T-cell (primary cell): ENCODE results near the gene ABTB2. TPM values are rescaled to one million over a fixed set of nuclear protein-coding genes. Genes with fewer than 3 reads are reported as not detected.

Experiments used
- ATAC-seq, 4 experiments: fragments of 200-7000 bp in 3 of 4; fragments of 150-1000 bp in 1 of 4; cut with Tn5 transposase; replicated peaks in 1 of 4; 1 replicate in 3 of 4; 2 replicates in 1 of 4; pipeline ENCODE4 v1.10.0; 2021; ENCODE audit warnings: moderate library complexity in 3 of 4, mild to moderate bottlenecking in 2 of 4, moderate number of reproducible peaks in 1 of 4
- CTCF ChIA-PET, 2 donors: fragments of 300-600 bp; sonication (Branson Sonifier 250); formaldehyde crosslinking; loops; one replicate each; lab custom pipeline; 2022; ENCODE audit warnings: antibody characterized with exemption in 2 of 2; lab: Charles Lee
- POLR2A ChIA-PET, 2 donors: fragments of 300-600 bp; sonication (Branson Sonifier 250); formaldehyde crosslinking; loops; one replicate each; lab custom pipeline; 2022; ENCODE audit warnings: antibody characterized with exemption in 2 of 2; lab: Charles Lee
- DNase-seq, 35 experiments: peaks; one replicate each; pipeline versions ENCODE4 v3.0.0 to v3.0.0-alpha.2; 2013 to 2023
- H3K27ac ChIP-seq: one replicate; pipeline ENCODE4 v1.5.1; 2013; ENCODE audit warnings: low read length
- H3K27me3 ChIP-seq, 2 experiments: replicated peaks in 1 of 2; 1 replicate in 1 of 2; 2 replicates in 1 of 2; pipeline versions ENCODE4 v1.6.1 to v1.7.0; 2013; ENCODE audit warnings: low read length in 1 of 2, mixed read lengths in 1 of 2; ENCODE audit not compliant: control insufficient read depth in 2 of 2, insufficient read depth in 2 of 2; ENCODE audit errors: extremely low read depth in 1 of 2
- H3K36me3 ChIP-seq, 2 donors: 1 replicate in 1 of 2; 2 replicates in 1 of 2; pipeline versions ENCODE4 v1.6.1 to v1.7.0; 2013; ENCODE audit warnings: low read length in 1 of 2; ENCODE audit not compliant: control insufficient read depth in 2 of 2, insufficient read depth in 1 of 2; ENCODE audit errors: extremely low read depth in 1 of 2
- H3K4me1 ChIP-seq, 2 experiments: 1 replicate in 1 of 2; 2 replicates in 1 of 2; pipeline versions ENCODE4 v1.6.1 to v1.7.0; 2013; ENCODE audit warnings: low read length in 2 of 2, mixed read lengths in 1 of 2; ENCODE audit not compliant: insufficient read depth in 2 of 2, control insufficient read depth in 1 of 2; ENCODE audit errors: extremely low read depth in 1 of 2
- H3K4me3 ChIP-seq, 2 donors: 1 replicate in 1 of 2; 2 replicates in 1 of 2; pipeline versions ENCODE4 v1.5.1 to v1.7.0; 2013; ENCODE audit warnings: mild to moderate bottlenecking in 2 of 2, low read length in 1 of 2, moderate library complexity in 1 of 2; ENCODE audit not compliant: control insufficient read depth in 1 of 2; ENCODE audit errors: extremely low read depth in 1 of 2
- H3K9me3 ChIP-seq: 2 replicates; pipeline ENCODE4 v1.7.0; 2013
- H3K27ac Mint-ChIP-seq, 2 donors: one replicate each; pipeline ENCODE4 v1.8.0; 2020 to 2021; ENCODE audit warnings: mild to moderate bottlenecking in 2 of 2, mixed read lengths in 2 of 2
- H3K27me3 Mint-ChIP-seq, 2 donors: one replicate each; pipeline ENCODE4 v1.8.0; 2021 to 2022; ENCODE audit warnings: mixed read lengths in 2 of 2
- H3K36me3 Mint-ChIP-seq: one replicate; pipeline ENCODE4 v1.8.0; 2021; ENCODE audit warnings: mixed read lengths
- H3K4me1 Mint-ChIP-seq, 3 donors: one replicate each; pipeline ENCODE4 v1.8.0; 2020 to 2022; ENCODE audit warnings: mixed read lengths in 3 of 3, mild to moderate bottlenecking in 1 of 3
- H3K4me3 Mint-ChIP-seq, 3 donors: one replicate each; pipeline ENCODE4 v1.8.0; 2020 to 2022; ENCODE audit warnings: mild to moderate bottlenecking in 3 of 3, mixed read lengths in 3 of 3, moderate library complexity in 3 of 3
- H3K9me3 Mint-ChIP-seq, 3 donors: one replicate each; pipeline ENCODE4 v1.8.0; 2020 to 2022; ENCODE audit warnings: mixed read lengths in 3 of 3
- WGBS: methylation state at CpG from one replicate; pipeline ENCODE4 v1.1.5; 2013; ENCODE audit warnings: missing lambda C conversion rate; ENCODE audit not compliant: insufficient coverage; 5-methylcytosine and 5-hydroxymethylcytosine counted together
- total RNA-seq, 35 experiments: library from RNA in 6 of 35; stranded (reverse) in 6 of 35; fragments of 120-200 nt in 1 of 35; gene quantifications; one replicate each; pipeline versions ENCODE4 v1.2.1 to v1.2.4 and lab custom pipeline; 2013 to 2026

The ABTB2 gene
- total RNA-seq, 5 donors from 2014 or later (not counting 1 experiment from before 2014, with no cell fraction given) = 0.50 to 0.93 (median 0.82) TPM

GRCh38 chr11:34346551-34346950 lies 11.3 kb downstream of the ABTB2 start:
- Histone ChIP-seq H3K9me3 (no peaks in the 10 kb centered on the region), H3K27ac (no peak overlapping the region), H3K4me3 (no peak overlapping the region), H3K4me1 (no peaks in the 10 kb centered on the region), H3K36me3 (no peaks in the 10 kb centered on the region), H3K27me3 (peaks cover 0 to 3% of the 10 kb centered on the region in 2 experiments)
- WGBS = 89% methylated on average over 3 of the region's 6 CpGs
- Mint-ChIP-seq H3K9me3 (no peaks in the 10 kb centered on the region), H3K27me3 (peaks cover 4 to 9% of the 10 kb centered on the region in 2 donors), H3K4me1 (no peaks in the 10 kb centered on the region), H3K4me3 (no peak overlapping the region), H3K27ac (no peak overlapping the region), H3K36me3 (no peaks in the 10 kb centered on the region)
- ChIA-PET CTCF (interaction anchor here in 1 of 2 donors (1.0 to 1.3 kb wide), 2 partner anchors 11 to 172 kb away, joined by 3 read pairs; partner anchors contain the start of gene ABTB2), POLR2A (interaction anchor here in 1 of 2 donors (0.7 kb wide), 1 partner anchor 8 kb away, joined by 3 read pairs; no protein-coding TSS in a partner anchor)
- DNase-seq (no peak), ATAC-seq (no peak)

- Mint-ChIP-seq H3K27me3 (peaks cover 0 to 5% of the 10 kb centered on the region in 2 donors), H3K27ac (no peak overlapping the region), H3K36me3 (no peaks in the 10 kb centered on the region), H3K9me3 (no peaks in the 10 kb centered on the region), H3K4me1 (no peaks in the 10 kb centered on the region), H3K4me3 (no peak overlapping the region)
- no peaks in the 10 kb centered on the region for H3K9me3 ChIP-seq
- no peak overlapping the region for H3K4me3 ChIP-seq
- 89% methylated on average over 5 of the region's 8 CpGs for WGBS
- ChIA-PET CTCF (interaction anchor here (0.5 to 1.3 kb wide), 5 partner anchors 12 to 205 kb away, joined by 3 to 6 read pairs (median 3); partner anchors contain the start of gene ABTB2 (in 1 of the 2)), POLR2A (no interaction called here)
- no peak for ATAC-seq
- no peaks in the 10 kb centered on the region for H3K4me1 ChIP-seq
- no peak overlapping the region for H3K27ac ChIP-seq
- peaks cover 0 to 3% of the 10 kb centered on the region in 2 experiments for H3K27me3 ChIP-seq
- no peak for DNase-seq
- H3K36me3 ChIP-seq = no peaks in the 10 kb centered on the region
Measured at GRCh38 chr11:34345991-34346480, 11.8 kb downstream of the ABTB2 start.

- Histone ChIP-seq H3K4me1 (no peaks in the 10 kb centered on the region), H3K4me3 (no peak overlapping the region), H3K27ac (no peak overlapping the region), H3K27me3 (peaks cover 0 to 3% of the 10 kb centered on the region in 2 experiments), H3K9me3 (no peaks in the 10 kb centered on the region), H3K36me3 (no peaks in the 10 kb centered on the region)
- no peak for ATAC-seq
- ChIA-PET POLR2A (no interaction called here), CTCF (interaction anchor here (0.5 to 1.1 kb wide), 3 partner anchors 15 to 205 kb away, joined by 3 to 6 read pairs (median 5); no protein-coding TSS in a partner anchor)
- H3K36me3 Mint-ChIP-seq = no peaks in the 10 kb centered on the region
- no peaks in the 10 kb centered on the region for H3K9me3 Mint-ChIP-seq
- no peaks in the 10 kb centered on the region for H3K4me1 Mint-ChIP-seq
- no peak overlapping the region for H3K4me3 Mint-ChIP-seq
- H3K27me3 Mint-ChIP-seq = peaks cover 0 to 5% of the 10 kb centered on the region in 2 donors
- no peak overlapping the region for H3K27ac Mint-ChIP-seq
- 86% methylated on average over 2 of the region's 3 CpGs for WGBS
- no peak for DNase-seq
Measured at GRCh38 chr11:34345540-34345876, 12.3 kb downstream of the ABTB2 start.

- H3K36me3 Mint-ChIP-seq = no peaks in the 10 kb centered on the region
- Histone ChIP-seq H3K36me3 (no peaks in the 10 kb centered on the region), H3K9me3 (no peaks in the 10 kb centered on the region), H3K4me1 (no peaks in the 10 kb centered on the region), H3K27me3 (peaks cover 0 to 3% of the 10 kb centered on the region in 2 experiments), H3K4me3 (no peak overlapping the region), H3K27ac (no peak overlapping the region)
- H3K4me1 Mint-ChIP-seq = no peaks in the 10 kb centered on the region
- DNase-seq (no peak), ATAC-seq (no peak)
- POLR2A ChIA-PET = no interaction called here
- peaks cover 0 to 5% of the 10 kb centered on the region in 2 donors for H3K27me3 Mint-ChIP-seq
- CTCF ChIA-PET = interaction anchor here (0.6 to 1.1 kb wide), 2 partner anchors 16 to 171 kb away, joined by 3 to 5 read pairs; no protein-coding TSS in a partner anchor
- whole genome bisulfite sequencing = 91% methylated on average over 7 of the region's 8 CpGs
- no peak overlapping the region for H3K27ac Mint-ChIP-seq
- H3K4me3 Mint-ChIP-seq = no peak overlapping the region
- H3K9me3 Mint-ChIP-seq = no peaks in the 10 kb centered on the region
Measured at GRCh38 chr11:34344768-34345539, 12.9 kb downstream of the ABTB2 start.

GRCh38 chr11:34344410-34344767 lies 13.4 kb downstream of the ABTB2 start:
- no peak for ATAC-seq
- Mint-ChIP-seq H3K27me3 (peaks cover 0 to 5% of the 10 kb centered on the region in 2 donors), H3K36me3 (no peaks in the 10 kb centered on the region), H3K4me3 (no peak overlapping the region), H3K9me3 (no peaks in the 10 kb centered on the region), H3K4me1 (no peaks in the 10 kb centered on the region), H3K27ac (no peak overlapping the region)
- Histone ChIP-seq H3K36me3 (no peaks in the 10 kb centered on the region), H3K27me3 (peaks cover 0 to 3% of the 10 kb centered on the region in 2 experiments), H3K9me3 (no peaks in the 10 kb centered on the region), H3K4me3 (no peak overlapping the region), H3K27ac (no peak overlapping the region), H3K4me1 (no peaks in the 10 kb centered on the region)
- ChIA-PET POLR2A (no interaction called here), CTCF (no interaction called here)
- no peak for DNase-seq
- WGBS = 100% methylated on average over 1 of the region's 6 CpGs

- POLR2A ChIA-PET = no interaction called here
- 91% methylated on average over 5 of the region's 6 CpGs for WGBS
Measured at GRCh38 chr11:34343686-34344085, 14.1 kb downstream of the ABTB2 start.

More at GRCh38 chr11:34343686-34344085, 14.1 kb downstream of the ABTB2 start:
- no peak overlapping the region for H3K27ac Mint-ChIP-seq
- Histone ChIP-seq H3K4me3 (no peak overlapping the region), H3K36me3 (no peaks in the 10 kb centered on the region), H3K27ac (no peak overlapping the region), H3K27me3 (peaks cover 0 to 3% of the 10 kb centered on the region in 2 experiments), H3K9me3 (no peaks in the 10 kb centered on the region), H3K4me1 (no peaks in the 10 kb centered on the region)
- ATAC-seq = no peak
- H3K27me3 Mint-ChIP-seq = peaks cover 0 to 4% of the 10 kb centered on the region in 2 donors
- H3K36me3 Mint-ChIP-seq = no peaks in the 10 kb centered on the region
- H3K4me1 Mint-ChIP-seq = no peaks in the 10 kb centered on the region
- no peak overlapping the region for H3K4me3 Mint-ChIP-seq
- DNase-seq = no peak
- CTCF ChIA-PET = interaction anchor here in 1 of 2 donors (0.5 kb wide), 1 partner anchor 140 kb away, joined by 3 read pairs; no protein-coding TSS in a partner anchor
- no peaks in the 10 kb centered on the region for H3K9me3 Mint-ChIP-seq
